Body of pancreas (tissue), 4 donors: Measurements from ENCODE around the gene ILF2.

Source experiments
- POLR2A ChIP-seq, 3 donors: fragments of 450-650 bp; IDR thresholded peaks; one replicate each; pipeline ENCODE4 v1.6.1; 2016; ENCODE audit warnings: antibody characterized with exemption in 3 of 3, mild to moderate bottlenecking in 2 of 3
- TF ChIP-seq, protein P1 (sequence below), 7 experiments: fragments of 450-650 bp in 4 of 7; fragments of 200-600 bp in 3 of 7; sonication (generic) in 3 of 7; IDR thresholded peaks; one replicate each; pipeline ENCODE4 v1.5.1; 2016 to 2019; ENCODE audit warnings: antibody characterized with exemption in 7 of 7

DNA sequence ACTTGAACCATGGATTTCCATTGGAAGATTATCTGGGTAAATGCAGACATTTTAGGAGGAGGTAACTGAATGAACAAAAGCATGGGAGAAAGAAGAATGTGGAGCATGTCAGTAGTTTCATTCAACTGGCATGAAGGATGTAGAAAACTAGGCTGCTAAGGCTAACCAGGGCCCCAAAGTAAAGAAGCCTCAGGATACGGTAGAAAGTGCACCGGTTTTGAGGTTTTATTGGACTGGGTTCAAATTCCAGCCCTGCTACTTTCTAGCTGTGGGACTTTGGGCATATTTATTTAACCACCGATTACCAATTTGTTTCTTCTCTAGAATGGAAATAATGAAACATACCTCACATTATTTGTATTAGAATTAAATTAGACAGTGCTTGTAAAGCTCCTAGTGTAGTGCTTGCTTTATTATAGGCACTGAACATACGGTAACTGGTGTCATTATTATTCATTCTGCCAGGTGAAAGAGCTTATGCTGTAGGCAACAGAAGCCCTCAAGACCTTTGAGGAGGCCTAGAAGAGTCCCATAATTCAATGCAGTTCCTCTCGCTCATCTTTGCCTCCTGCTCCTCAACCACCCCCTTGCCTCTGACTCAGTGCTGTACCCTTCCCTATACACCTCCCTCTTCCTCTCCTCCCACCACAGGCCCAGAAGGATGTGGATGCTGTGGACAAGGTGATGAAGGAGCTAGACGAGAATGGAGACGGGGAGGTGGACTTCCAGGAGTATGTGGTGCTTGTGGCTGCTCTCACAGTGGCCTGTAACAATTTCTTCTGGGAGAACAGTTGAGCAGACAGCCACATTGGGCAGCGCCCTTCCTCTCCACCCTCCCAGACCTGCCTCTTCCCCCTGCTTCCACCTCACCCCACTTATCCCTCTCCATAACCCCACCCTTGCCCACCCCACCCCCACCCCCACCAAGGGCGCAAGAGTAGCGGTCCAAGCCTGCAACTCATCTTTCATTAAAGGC is 39.5 kb downstream of the ILF2 start:
- TF ChIP-seq, protein P1, sequence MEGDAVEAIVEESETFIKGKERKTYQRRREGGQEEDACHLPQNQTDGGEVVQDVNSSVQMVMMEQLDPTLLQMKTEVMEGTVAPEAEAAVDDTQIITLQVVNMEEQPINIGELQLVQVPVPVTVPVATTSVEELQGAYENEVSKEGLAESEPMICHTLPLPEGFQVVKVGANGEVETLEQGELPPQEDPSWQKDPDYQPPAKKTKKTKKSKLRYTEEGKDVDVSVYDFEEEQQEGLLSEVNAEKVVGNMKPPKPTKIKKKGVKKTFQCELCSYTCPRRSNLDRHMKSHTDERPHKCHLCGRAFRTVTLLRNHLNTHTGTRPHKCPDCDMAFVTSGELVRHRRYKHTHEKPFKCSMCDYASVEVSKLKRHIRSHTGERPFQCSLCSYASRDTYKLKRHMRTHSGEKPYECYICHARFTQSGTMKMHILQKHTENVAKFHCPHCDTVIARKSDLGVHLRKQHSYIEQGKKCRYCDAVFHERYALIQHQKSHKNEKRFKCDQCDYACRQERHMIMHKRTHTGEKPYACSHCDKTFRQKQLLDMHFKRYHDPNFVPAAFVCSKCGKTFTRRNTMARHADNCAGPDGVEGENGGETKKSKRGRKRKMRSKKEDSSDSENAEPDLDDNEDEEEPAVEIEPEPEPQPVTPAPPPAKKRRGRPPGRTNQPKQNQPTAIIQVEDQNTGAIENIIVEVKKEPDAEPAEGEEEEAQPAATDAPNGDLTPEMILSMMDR (IDR thresholded peaks at IDR 0.05), result no peak
- no peak for TF ChIP-seq POLR2A (IDR thresholded peaks at IDR 0.05)
